ENCODE measurements around the gene SMOC1.

SMOC1 gene

GRCh38 chr14:69863083-69863482, 16.1 kb upstream of the SMOC1 start:
- DNase-seq, result no peak

GRCh38 chr14:69865701-69866365, 13.4 kb upstream of the SMOC1 start:
- no peak for DNase-seq

DNA sequence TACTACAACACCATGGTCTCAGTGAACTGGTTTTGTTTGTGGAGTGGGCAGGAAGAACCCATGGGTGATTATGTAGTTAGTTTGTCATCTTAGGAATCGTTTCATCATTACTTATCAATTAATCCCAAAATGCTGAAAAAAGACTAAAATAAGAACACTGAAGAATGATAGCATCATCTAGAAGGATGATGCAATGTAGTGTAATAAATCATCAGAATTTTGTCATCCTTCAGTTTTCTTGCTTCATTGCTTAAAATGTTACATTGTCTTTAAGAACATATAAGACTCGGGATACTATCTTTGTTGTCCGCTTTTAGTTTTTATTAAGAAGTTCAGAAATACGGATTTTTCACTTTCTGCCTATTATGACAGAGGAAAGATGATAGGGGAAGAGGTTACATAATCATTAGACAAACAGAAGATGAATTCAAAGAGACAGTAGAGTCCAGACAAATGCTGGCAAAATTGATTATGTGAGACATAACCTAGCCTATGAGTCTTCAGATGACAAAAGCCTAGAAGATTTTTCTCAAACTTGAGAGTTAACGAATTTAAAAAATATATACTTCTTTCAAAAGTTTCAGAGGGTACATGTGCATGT, 10.8 kb upstream of the SMOC1 start:
- no peak for DNase-seq

GRCh38 chr14:69870613-69871012, 8.6 kb upstream of the SMOC1 start:
- no peak for DNase-seq

GRCh38 chr14:69873877-69874780, 5.1 kb upstream of the SMOC1 start:
- DNase-seq, result no peak

- DNase-seq, result no peak
Observed at GRCh38 chr14:69876221-69876847, 2.9 kb upstream of the SMOC1 start.

GRCh38 chr14:69876848-69877306, 2.3 kb upstream of the SMOC1 start:
- no peak for DNase-seq

DNA sequence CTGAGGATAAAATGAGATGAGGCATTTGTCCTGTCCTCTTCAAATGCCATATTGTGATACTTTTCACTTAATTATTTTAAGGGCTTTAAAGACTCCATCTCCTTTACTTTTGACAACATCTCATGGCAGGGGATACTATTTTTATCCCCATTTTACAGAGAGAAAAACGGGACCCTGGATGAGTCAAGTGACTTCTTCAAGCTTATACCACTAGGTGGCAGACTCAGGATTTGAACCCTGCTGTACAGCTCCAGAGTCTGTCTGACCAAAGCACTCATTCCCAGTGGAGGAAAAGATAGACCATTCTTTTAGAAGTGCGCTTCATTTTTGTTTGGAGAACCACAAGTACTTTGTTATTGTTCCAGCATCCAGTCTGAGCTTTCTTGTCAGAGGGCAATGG, 1.7 kb upstream of the SMOC1 start:
- DNase-seq, result no peak

DNA sequence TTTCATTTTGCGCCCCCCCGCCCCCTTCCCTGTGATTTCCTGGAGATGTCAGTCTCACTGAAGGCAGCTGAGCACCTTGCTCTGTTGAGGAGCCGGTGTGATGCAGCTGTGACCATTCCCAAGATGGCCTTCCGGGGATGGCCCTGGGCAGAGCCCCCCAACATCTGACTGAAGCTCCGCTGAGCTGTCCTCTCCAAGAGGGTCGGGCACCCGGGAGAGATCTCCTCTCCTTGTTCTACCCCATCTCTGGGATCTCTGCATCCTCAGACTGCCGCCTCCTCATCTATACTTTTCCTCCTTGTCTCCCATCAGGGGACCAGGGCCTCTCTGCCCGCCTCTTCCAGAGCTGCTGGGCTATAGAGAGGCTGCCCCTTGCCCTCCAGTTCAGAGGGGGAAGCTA, 965 bp upstream of the SMOC1 start:
- no peak for DNase-seq

GRCh38 chr14:69880044-69880487, 850 bp downstream of the SMOC1 start:
- no peak for DNase-seq

DNA sequence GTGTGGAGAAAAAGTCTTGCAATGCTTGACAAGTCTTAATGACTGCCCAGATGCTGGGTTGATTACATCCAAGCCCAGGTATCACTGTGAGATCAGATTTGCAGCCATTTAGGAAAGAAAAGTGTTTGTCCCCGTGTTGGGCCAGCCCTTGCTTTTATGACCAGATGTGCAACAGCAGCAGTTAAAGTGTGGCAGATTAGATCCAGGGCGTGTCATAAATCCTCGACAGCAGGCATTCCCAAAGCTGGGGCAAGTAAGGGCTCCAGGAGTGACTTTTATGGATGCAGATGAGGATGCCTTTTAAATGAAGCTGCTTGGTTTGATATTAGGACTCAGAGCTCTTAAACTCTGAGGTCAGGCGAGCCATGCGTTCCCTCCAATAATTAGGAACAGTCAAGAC, 1.7 kb downstream of the SMOC1 start:
- no peak for DNase-seq

GRCh38 chr14:69882116-69882864, 3.1 kb downstream of the SMOC1 start:
- no peak for DNase-seq

GRCh38 chr14:69882915-69883314, 3.7 kb downstream of the SMOC1 start:
- no peak for DNase-seq

GRCh38 chr14:69886453-69887242, 7.4 kb downstream of the SMOC1 start:
- no peak for DNase-seq

GRCh38 chr14:69887740-69888657, 8.8 kb downstream of the SMOC1 start:
- DNase-seq, result no peak

- no peak for DNase-seq
Observed at GRCh38 chr14:69891422-69891821, 12.2 kb downstream of the SMOC1 start.

GRCh38 chr14:69895109-69895508, 15.9 kb downstream of the SMOC1 start:
- DNase-seq, result no peak

DNA sequence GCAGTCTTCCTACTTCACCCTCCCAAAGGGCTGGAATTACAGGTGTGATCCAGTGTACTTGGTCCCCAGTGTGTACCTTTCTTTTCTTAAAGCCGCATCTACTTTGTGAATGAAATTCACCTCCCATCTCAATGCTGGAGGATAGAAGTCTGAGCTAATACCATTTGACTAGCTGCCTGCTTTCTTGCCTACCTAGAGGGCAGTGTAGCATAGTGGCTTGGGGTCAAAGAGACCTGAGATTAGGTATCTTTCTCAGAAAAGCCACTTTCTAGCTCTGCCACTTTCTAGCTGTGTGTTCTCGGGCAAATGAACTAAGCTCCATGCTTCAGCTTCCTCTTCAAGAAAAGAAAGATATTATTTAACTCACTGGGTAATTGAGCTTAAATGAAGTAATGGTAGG, 16.9 kb downstream of the SMOC1 start:
- DNase-seq, result no peak

DNA sequence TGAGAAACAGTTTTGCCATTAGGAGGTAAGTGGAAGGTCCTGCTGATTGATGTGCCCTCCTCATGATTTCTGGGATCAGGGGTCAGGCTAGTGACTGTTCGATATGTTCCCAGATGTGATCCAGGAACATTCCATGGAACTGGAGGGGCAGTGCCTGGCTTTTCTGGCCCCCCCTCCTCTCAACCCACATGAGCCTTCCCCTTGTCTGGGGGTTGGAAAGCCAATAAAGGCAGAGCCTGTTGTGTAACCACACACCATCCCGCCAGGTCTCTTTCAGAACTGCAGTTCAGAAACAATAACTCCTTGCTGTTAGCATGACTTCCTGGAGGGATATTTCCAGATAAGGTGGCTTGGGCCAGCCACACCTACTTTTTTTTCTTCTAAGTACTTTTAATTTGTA, 17.8 kb downstream of the SMOC1 start:
- DNase-seq, result no peak

DNA sequence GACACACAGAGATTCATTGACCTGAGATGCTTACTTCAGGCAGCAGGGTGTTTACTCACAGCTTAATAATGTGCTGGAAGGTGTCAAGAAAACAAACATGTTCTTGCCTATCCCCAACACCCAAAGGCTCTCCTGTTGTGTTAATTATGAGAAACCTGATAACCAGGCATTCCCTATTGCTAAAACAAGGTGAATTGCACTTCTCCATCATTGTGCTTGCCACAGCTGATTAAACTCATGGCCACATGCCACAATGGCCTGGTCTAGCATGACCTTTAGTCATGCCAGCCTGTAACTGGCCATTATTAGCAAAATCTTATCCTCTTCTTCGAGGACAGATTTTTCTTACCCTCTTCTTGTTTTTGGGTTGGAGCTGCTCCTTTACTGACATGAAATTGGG, 21.4 kb downstream of the SMOC1 start:
- no peak for DNase-seq
